Germinal center (tissue), 1 donor: ENCODE measurements around the gene GPATCH4.
"Not testable (repeated sequence)": the region's sequence is repeated elsewhere in the genome, so short reads cannot be mapped to it uniquely, and the experiment has no call there.

Experiments
- DNase-seq: peaks from one replicate; pipeline ENCODE4 v3.0.0; 2012; ENCODE audit warnings: mixed read lengths, low spot score

The GPATCH4 gene

GRCh38 chr1:156596426-156596825, 4.9 kb downstream of the GPATCH4 start:
- DNase-seq: no peak

- no peak for DNase-seq
These were observed 6.3 kb downstream of the GPATCH4 start for GRCh38 chr1:156595016-156595415.

GRCh38 chr1:156594190-156594589, 7.1 kb downstream of the GPATCH4 start:
- no peak for DNase-seq

GRCh38 chr1:156593661-156593989, 7.7 kb downstream of the GPATCH4 start:
- no peak for DNase-seq

GRCh38 chr1:156592910-156593660, 8.2 kb downstream of the GPATCH4 start:
- DNase-seq: no peak

- no peak for DNase-seq
These were observed 8.9 kb downstream of the GPATCH4 start for GRCh38 chr1:156592158-156592909.

- DNase-seq: peak; percentile 90
These were observed 9.7 kb downstream of the GPATCH4 start, which contains the start of gene NAXE for GRCh38 chr1:156591432-156592157. Gene NAXE (plus strand): TSS chr1:156591776. CDS start chr1:156591805, 29 bp downstream.

GRCh38 chr1:156591181-156591431, 10.2 kb downstream of the GPATCH4 start:
- DNase-seq: no peak

GRCh38 chr1:156590326-156591180, 10.7 kb downstream of the GPATCH4 start:
- no peak for DNase-seq

- DNase-seq: no peak
These were observed 11.7 kb downstream of the GPATCH4 start for GRCh38 chr1:156589546-156589945.

GRCh38 chr1:156587927-156588326, 13.4 kb downstream of the GPATCH4 start:
- not testable (repeated sequence) for DNase-seq

- no peak for DNase-seq
These were observed 14.3 kb downstream of the GPATCH4 start for GRCh38 chr1:156586892-156587477.

- no peak for DNase-seq
These were observed 15.0 kb downstream of the GPATCH4 start for GRCh38 chr1:156586323-156586722.

- DNase-seq: peak; percentile 31
These were observed 16.5 kb downstream of the GPATCH4 start for GRCh38 chr1:156584813-156585212.

GRCh38 chr1:156583821-156584622, 17.3 kb downstream of the GPATCH4 start:
- peak; percentile 79 for DNase-seq

GRCh38 chr1:156582388-156583017, 18.8 kb downstream of the GPATCH4 start:
- DNase-seq: peak; percentile 67

- peak; percentile 64 for DNase-seq
These were observed 19.5 kb downstream of the GPATCH4 start for GRCh38 chr1:156581661-156582387.

GRCh38 chr1:156579472-156579871, 21.8 kb downstream of the GPATCH4 start, which contains the start of gene TTC24:
Gene TTC24 (plus strand): TSS chr1:156579723. CDS start chr1:156581365, 1,642 bp downstream.
- no peak for DNase-seq

GRCh38 chr1:156578055-156578454, 23.2 kb downstream of the GPATCH4 start:
- DNase-seq: no peak

- DNase-seq: no peak
These were observed 23.7 kb downstream of the GPATCH4 start for GRCh38 chr1:156577550-156577949.
